NCI-H1092 treated with DMSO at 0.1 percent for 48 hours (cell line): Measurements from ENCODE around the gene TTC39C.

Experiments used
- DNase-seq: peaks from one replicate; lab custom pipeline; 2025; lab: John Stamatoyannopoulos, UW

TTC39C gene

GRCh38 chr18:24086082-24086481, 71.5 kb downstream of the TTC39C start:
- DNase-seq = peak; percentile 52

- DNase-seq = no peak
These were observed 74.5 kb downstream of the TTC39C start for GRCh38 chr18:24089076-24089475.

GRCh38 chr18:24089515-24090337, 75.2 kb downstream of the TTC39C start:
- DNase-seq = no peak

- DNase-seq = no peak
These were observed 76.3 kb downstream of the TTC39C start for GRCh38 chr18:24090876-24091275.

- no peak for DNase-seq
These were observed 80.0 kb downstream of the TTC39C start for GRCh38 chr18:24094561-24094960.

GRCh38 chr18:24095976-24096375, 81.4 kb downstream of the TTC39C start:
- DNase-seq = no peak

- DNase-seq = no peak
These were observed 88.9 kb downstream of the TTC39C start for GRCh38 chr18:24103320-24104021.

- no peak for DNase-seq
These were observed 89.9 kb downstream of the TTC39C start for GRCh38 chr18:24104486-24104885.

GRCh38 chr18:24108641-24109040, 94.1 kb downstream of the TTC39C start:
- DNase-seq = no peak

GRCh38 chr18:24111936-24112335, 97.4 kb downstream of the TTC39C start:
- DNase-seq = no peak

- DNase-seq = no peak
These were observed 97.9 kb downstream of the TTC39C start for GRCh38 chr18:24112464-24112863.

- no peak for DNase-seq
These were observed 98.5 kb downstream of the TTC39C start for GRCh38 chr18:24112874-24113615.

GRCh38 chr18:24114924-24115549, 100.5 kb downstream of the TTC39C start:
- no peak for DNase-seq

GRCh38 chr18:24115628-24116027, 101.1 kb downstream of the TTC39C start:
- no peak for DNase-seq

- DNase-seq = peak; percentile 87
These were observed 104.4 kb downstream of the TTC39C start for GRCh38 chr18:24118750-24119577.

GRCh38 chr18:24120676-24121075, 106.1 kb downstream of the TTC39C start:
- DNase-seq = no peak

GRCh38 chr18:24121625-24122024, 107.1 kb downstream of the TTC39C start:
- no peak for DNase-seq

- no peak for DNase-seq
These were observed 111.8 kb downstream of the TTC39C start for GRCh38 chr18:24126155-24126961.

GRCh38 chr18:24127735-24128134, 113.2 kb downstream of the TTC39C start:
- DNase-seq = no peak

- no peak for DNase-seq
These were observed 114.1 kb downstream of the TTC39C start for GRCh38 chr18:24128700-24129099.
